MM.1S (cell line): ENCODE data around the gene MATR3.

ENCODE experiments used
- CTCF ChIP-seq: fragments of 300-600 bp; sonication (generic); IDR thresholded peaks from 2 replicates; pipeline ENCODE4 v1.5.1; 2016; ENCODE audit warnings: antibody characterized with exemption, low read length, mixed read lengths
- EZH2 ChIP-seq: fragments of 300-600 bp; sonication (generic); optimal IDR thresholded peaks from 2 replicates; pipeline ENCODE3; 2017; ENCODE audit warnings: low read depth, mild to moderate bottlenecking, antibody characterized with exemption, low read length, mixed read lengths
- EZH2phosphoT487 ChIP-seq: fragments of 300-600 bp; sonication (generic); IDR thresholded peaks from 2 replicates; pipeline ENCODE4 v1.6.1; 2018; ENCODE audit warnings: antibody characterized with exemption, low read length

- TF ChIP-seq CTCF (no peak), EZH2 (no peak), EZH2phosphoT487 (no peak)
Measured at GRCh38 chr5:139364466-139364865, 70.9 kb downstream of the MATR3 start.
